KMS-11 (cell line): ENCODE measurements around the gene HMG20A.

Experiments used
- H2AFZ ChIP-seq: fragments of 200-600 bp; sonication (generic); 2 replicates; pipeline ENCODE4 v1.6.1; 2016; ENCODE audit warnings: antibody characterized with exemption, mixed run types, low read depth
- H3K27ac ChIP-seq: fragments of 200-600 bp; sonication (generic); 2 replicates; pipeline ENCODE4 v1.6.1; 2016; ENCODE audit warnings: mild to moderate bottlenecking, mixed run types
- H3K27me3 ChIP-seq: fragments of 200-600 bp; sonication (generic); 2 replicates; pipeline ENCODE4 v1.6.1; 2017; ENCODE audit warnings: mild to moderate bottlenecking, low read depth, mixed run types, moderate library complexity; ENCODE audit not compliant: insufficient read depth
- H3K36me3 ChIP-seq: fragments of 200-600 bp; sonication (generic); 2 replicates; pipeline ENCODE4 v1.6.1; 2017; ENCODE audit warnings: mild to moderate bottlenecking, mixed run types; ENCODE audit not compliant: insufficient read depth
- H3K4me1 ChIP-seq: fragments of 200-600 bp; sonication (generic); 2 replicates; pipeline ENCODE4 v1.6.1; 2016; ENCODE audit warnings: mild to moderate bottlenecking, low read depth, mixed run types; ENCODE audit not compliant: poor library complexity, severe bottlenecking
- H3K4me2 ChIP-seq: fragments of 200-600 bp; sonication (generic); 2 replicates; pipeline ENCODE4 v1.7.0; 2016; ENCODE audit warnings: mild to moderate bottlenecking, mixed run types
- H3K4me3 ChIP-seq: fragments of 200-600 bp; sonication (generic); IDR thresholded peaks from 2 replicates; pipeline ENCODE4 v1.6.1; 2017; ENCODE audit warnings: low read depth, low read length, mixed read lengths; ENCODE audit not compliant: insufficient read depth
- H3K79me2 ChIP-seq: fragments of 200-600 bp; sonication (generic); 2 replicates; pipeline ENCODE4 v1.6.1; 2016; ENCODE audit warnings: low read depth, mixed run types; ENCODE audit not compliant: insufficient read depth
- H3K9ac ChIP-seq: fragments of 200-600 bp; sonication (generic); 2 replicates; pipeline ENCODE4 v1.6.1; 2016; ENCODE audit warnings: mild to moderate bottlenecking, mixed run types
- H4K20me1 ChIP-seq: fragments of 200-600 bp; sonication (generic); 2 replicates; pipeline ENCODE4 v1.6.1; 2016; ENCODE audit warnings: mild to moderate bottlenecking, mixed run types; ENCODE audit not compliant: insufficient read depth
- TF ChIP-seq, protein P1 (sequence below): fragments of 200-600 bp; sonication (generic); conservative IDR thresholded peaks from 2 replicates; pipeline ENCODE4 v1.6.1; 2017; ENCODE audit warnings: low read depth, mild to moderate bottlenecking, antibody characterized with exemption, low read length, moderate library complexity, mixed read lengths

HMG20A gene

GRCh38 chr15:77393471-77393840 is 27.2 kb upstream of the HMG20A start:
- Histone ChIP-seq H3K27me3 (no peaks in the 10 kb centered on the region), H3K9ac (no peak overlapping the region), H3K36me3 (no peaks in the 10 kb centered on the region), H2AFZ (no peak overlapping the region), H3K4me3 (no peak overlapping the region), H3K27ac (no peak overlapping the region), H3K79me2 (no peaks in the 10 kb centered on the region), H3K4me2 (no peak overlapping the region), H4K20me1 (no peaks in the 10 kb centered on the region), H3K4me1 (no peaks in the 10 kb centered on the region)
- TF ChIP-seq, protein P1, sequence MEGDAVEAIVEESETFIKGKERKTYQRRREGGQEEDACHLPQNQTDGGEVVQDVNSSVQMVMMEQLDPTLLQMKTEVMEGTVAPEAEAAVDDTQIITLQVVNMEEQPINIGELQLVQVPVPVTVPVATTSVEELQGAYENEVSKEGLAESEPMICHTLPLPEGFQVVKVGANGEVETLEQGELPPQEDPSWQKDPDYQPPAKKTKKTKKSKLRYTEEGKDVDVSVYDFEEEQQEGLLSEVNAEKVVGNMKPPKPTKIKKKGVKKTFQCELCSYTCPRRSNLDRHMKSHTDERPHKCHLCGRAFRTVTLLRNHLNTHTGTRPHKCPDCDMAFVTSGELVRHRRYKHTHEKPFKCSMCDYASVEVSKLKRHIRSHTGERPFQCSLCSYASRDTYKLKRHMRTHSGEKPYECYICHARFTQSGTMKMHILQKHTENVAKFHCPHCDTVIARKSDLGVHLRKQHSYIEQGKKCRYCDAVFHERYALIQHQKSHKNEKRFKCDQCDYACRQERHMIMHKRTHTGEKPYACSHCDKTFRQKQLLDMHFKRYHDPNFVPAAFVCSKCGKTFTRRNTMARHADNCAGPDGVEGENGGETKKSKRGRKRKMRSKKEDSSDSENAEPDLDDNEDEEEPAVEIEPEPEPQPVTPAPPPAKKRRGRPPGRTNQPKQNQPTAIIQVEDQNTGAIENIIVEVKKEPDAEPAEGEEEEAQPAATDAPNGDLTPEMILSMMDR: no peak

DNA sequence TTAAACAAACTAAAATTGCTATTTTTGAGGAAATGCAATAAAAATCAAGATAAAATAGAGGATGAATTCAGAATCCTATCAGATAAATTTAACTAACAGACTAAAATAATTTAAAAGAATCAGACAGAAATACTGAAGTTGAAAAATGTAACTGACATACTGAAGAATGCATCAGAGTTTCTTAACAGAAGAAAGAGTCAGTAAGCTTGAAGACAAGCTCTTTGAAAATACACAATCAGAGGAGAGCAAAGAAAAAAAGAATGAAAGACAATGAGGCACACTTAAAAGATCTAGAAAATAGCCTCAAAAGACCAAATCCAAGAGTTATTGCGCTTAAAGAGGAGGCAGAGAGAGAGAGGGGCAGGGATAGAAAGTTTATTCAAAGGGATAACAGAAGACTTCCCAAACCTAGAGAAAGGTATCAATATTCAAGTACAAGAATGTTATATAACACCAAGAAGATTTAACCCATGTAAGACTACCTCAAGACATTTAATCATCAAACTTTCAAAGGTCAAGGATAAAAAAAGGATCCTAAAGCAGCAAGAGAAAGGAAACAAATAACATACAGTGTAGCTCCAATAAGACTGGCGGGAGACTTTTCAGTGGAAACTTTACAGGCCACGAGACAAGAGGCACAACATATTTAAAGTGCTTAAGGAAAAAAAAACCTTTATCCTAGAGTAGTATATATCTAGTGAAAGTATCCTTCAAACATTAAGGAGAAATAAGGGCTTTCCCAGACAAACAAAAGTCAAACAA is 25.5 kb upstream of the HMG20A start:
- Histone ChIP-seq H3K79me2 (no peaks in the 10 kb centered on the region), H4K20me1 (no peaks in the 10 kb centered on the region), H3K4me2 (no peak overlapping the region)

GRCh38 chr15:77396692-77397091 is 24.0 kb upstream of the HMG20A start:
- TF ChIP-seq, protein P1: no peak
- Histone ChIP-seq H3K27me3 (no peaks in the 10 kb centered on the region), H3K79me2 (no peaks in the 10 kb centered on the region), H2AFZ (no peak overlapping the region), H3K4me2 (no peak overlapping the region), H3K9ac (no peak overlapping the region), H3K36me3 (no peaks in the 10 kb centered on the region), H4K20me1 (no peaks in the 10 kb centered on the region), H3K4me3 (no peak overlapping the region), H3K4me1 (no peaks in the 10 kb centered on the region), H3K27ac (no peak overlapping the region)

More for the DNA sequence above, 25.5 kb upstream of the HMG20A start:
- no peak overlapping the region for H3K9ac ChIP-seq
- no peaks in the 10 kb centered on the region for H3K27me3 ChIP-seq
- TF ChIP-seq, protein P1: no peak
- H3K4me3 ChIP-seq: no peak overlapping the region
- H3K4me1 ChIP-seq: no peaks in the 10 kb centered on the region
- no peak overlapping the region for H2AFZ ChIP-seq
- no peaks in the 10 kb centered on the region for H3K36me3 ChIP-seq
- H3K27ac ChIP-seq: no peak overlapping the region

GRCh38 chr15:77398927-77399326 is 21.8 kb upstream of the HMG20A start:
- H3K4me2 ChIP-seq: no peak overlapping the region
- H3K4me3 ChIP-seq: no peak overlapping the region
- H2AFZ ChIP-seq: no peak overlapping the region
- H3K79me2 ChIP-seq: no peaks in the 10 kb centered on the region
- no peaks in the 10 kb centered on the region for H3K27me3 ChIP-seq
- H4K20me1 ChIP-seq: no peaks in the 10 kb centered on the region
- H3K9ac ChIP-seq: no peak overlapping the region
- H3K36me3 ChIP-seq: no peaks in the 10 kb centered on the region
- H3K27ac ChIP-seq: no peak overlapping the region
- TF ChIP-seq, protein P1: no peak
- no peaks in the 10 kb centered on the region for H3K4me1 ChIP-seq
